HG03520 (cell line): ENCODE measurements around the gene ERF.

ENCODE experiments used
- ATAC-seq: cut with Tn5 transposase; IDR thresholded peaks from one replicate; pipeline ENCODE4 v1.9.1; 2021; ENCODE audit warnings: mild to moderate bottlenecking, moderate library complexity; ENCODE audit not compliant: unreplicated experiment

Gene ERF

GRCh38 chr19:42244347-42245220 is 10.3 kb downstream of the ERF start:
- ATAC-seq: peak; percentile 29

GRCh38 chr19:42242512-42243409 is 12.2 kb downstream of the ERF start, which contains the start of gene GSK3A:
Gene GSK3A, minus strand, starts transcription at chr19:42242602. Its CDS starts 137 bp downstream, at chr19:42242465.
- ATAC-seq: peak; percentile 53

GRCh38 chr19:42242069-42242511 is 12.8 kb downstream of the ERF start:
- peak; percentile 4 for ATAC-seq

DNA sequence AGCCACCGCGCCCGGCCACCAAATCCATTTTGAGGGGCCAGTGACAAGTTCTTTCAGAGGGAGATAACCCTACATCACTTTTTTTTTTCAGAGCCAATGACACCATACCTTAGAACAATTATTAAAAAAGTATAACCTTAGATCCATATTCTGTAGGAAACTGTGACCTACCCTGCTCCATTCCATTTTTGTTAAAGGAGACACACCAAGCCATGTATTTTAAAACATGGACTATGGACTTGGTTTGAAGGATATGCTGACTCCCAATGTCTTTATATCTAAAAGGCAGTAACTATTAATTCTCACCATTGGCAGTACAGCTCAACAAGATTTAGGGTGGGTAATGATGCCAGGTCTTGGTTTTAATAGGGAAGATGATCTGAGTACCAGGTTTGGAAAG is 13.6 kb downstream of the ERF start:
- ATAC-seq: no peak

DNA sequence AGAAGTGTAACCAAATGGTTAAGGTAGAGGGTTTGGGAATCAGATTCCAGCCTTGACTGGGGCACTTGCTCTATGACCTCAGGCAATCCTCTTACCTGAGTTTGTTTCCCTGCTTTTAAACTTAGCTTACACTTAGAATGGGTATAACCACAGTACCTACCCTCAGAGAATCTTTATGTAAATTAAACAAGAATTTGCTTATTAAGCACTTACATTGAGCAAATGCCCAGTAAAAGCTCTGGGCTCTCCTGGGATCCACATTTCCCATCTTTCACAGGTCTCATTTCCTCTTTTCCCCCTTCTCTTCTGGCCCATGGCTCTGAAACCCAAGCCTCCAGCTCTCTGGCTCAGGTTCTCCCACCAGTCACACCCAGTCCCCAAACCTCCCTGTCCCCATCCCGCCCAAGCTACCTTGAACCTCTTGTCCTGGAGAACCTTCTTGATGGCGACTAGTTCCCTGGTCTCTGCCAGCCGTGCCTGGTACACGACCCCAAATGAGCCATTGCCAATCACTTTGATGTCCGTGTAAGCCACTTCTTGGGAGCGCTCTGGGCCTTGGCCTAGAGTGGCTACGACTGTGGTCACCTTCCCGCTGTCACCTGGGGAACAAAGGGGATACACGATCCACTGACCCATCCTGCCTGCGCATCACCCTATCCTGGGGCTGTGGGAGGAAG is 15.2 kb downstream of the ERF start:
- no peak for ATAC-seq

- no peak for ATAC-seq
Observed at GRCh38 chr19:42235181-42235580, 19.7 kb downstream of the ERF start.

GRCh38 chr19:42234364-42234763 is 20.6 kb downstream of the ERF start:
- ATAC-seq: no peak

DNA sequence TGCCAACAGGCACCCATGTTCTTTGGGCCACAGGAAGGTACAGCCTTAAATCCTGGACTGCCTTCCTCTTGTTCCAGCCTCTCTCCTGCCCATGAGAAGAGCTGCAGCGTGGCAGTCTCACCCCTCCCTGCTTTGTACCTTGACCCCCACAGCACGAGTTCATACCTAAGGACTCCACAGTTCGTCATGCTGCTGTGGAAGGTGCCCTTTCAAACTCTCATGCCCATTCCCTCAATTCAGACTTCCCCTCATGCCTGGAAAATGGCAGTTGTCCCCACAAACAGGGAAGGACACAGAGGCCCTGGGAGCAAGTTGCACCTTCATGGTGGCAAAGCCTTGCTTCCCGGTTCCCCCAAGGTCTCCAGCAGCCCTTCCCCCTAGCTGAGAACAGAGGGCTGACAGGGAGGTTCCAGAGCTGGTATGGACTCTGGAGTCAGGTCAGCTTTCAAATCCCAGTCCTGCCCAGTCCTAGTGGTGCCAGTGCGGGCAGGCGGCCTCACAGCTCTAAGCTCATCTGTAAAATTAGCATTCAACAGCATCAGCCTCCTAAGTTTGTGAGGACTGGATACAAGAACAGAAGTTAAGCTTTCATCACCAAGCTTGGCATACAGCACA is 21.1 kb downstream of the ERF start:
- ATAC-seq: no peak

- no peak for ATAC-seq
Observed at GRCh38 chr19:42233106-42233505, 21.8 kb downstream of the ERF start.

DNA sequence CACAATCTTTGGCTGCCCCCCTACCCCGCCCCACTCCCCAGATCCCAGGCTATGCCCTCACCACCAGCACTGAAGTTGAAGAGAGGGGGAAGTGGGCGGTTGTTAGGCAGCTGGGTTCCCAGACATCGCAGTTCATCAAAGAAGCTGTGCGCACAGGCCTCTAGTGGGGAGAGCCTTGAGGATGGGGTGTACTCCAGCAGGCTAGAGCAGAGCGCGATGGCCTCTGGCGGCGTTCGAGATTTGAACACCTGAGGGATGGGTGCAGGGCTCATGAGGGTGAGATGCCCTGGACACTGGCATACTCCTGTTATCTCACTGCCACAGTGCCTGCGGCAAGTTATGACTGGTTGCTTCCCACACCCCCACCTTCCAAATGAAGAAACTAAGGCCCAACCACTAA is 22.5 kb downstream of the ERF start:
- ATAC-seq: no peak

DNA sequence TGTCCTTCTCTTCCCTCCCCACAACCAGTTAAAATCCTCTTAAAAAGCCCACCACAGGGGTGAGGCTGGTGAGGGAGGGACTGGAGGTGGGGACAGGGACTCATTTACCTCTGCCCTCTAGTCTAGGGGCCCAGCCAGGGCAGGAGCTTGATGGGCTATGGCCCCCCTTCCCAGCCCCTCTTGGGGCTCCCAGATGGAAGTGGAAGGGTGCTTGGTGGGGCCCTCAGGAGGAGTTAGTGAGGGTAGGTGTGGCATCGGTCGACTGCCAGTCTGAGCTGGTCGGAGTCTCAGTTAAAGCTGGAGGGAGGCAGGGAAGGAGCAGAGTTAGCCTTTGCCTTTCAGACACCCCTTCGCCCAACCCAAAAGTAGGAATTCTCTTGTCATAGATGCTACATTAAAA is 24.4 kb downstream of the ERF start:
- ATAC-seq: no peak

DNA sequence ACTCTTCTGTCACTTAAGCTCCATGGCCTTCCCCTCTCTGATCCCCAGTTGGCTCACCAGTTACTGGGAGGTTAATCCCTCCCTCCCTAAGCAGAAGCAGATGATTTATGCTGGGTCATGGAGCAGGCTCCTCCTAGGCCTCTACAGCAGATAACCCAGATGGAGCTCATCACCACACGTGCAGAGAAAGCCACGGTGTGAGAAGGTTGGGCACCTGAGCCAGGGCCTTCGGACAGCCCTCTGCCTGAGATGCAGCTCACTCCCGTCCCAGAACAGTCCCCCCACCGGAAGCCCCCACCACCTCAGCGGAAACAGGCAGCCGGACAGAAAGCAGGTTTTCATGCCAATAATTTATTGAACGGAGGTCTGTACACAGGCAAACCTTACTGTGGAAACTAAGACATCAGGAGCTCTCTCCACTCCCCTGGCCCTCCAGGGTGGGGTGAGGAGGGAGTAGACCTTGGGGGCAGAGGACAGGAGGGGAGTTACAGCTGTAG is 25.0 kb downstream of the ERF start:
- ATAC-seq: no peak

GRCh38 chr19:42229301-42229854 is 25.6 kb downstream of the ERF start:
- no peak for ATAC-seq

GRCh38 chr19:42228641-42229040 is 26.3 kb downstream of the ERF start:
- no peak for ATAC-seq

- no peak for ATAC-seq
Observed at GRCh38 chr19:42226886-42227285, 28.0 kb downstream of the ERF start.

DNA sequence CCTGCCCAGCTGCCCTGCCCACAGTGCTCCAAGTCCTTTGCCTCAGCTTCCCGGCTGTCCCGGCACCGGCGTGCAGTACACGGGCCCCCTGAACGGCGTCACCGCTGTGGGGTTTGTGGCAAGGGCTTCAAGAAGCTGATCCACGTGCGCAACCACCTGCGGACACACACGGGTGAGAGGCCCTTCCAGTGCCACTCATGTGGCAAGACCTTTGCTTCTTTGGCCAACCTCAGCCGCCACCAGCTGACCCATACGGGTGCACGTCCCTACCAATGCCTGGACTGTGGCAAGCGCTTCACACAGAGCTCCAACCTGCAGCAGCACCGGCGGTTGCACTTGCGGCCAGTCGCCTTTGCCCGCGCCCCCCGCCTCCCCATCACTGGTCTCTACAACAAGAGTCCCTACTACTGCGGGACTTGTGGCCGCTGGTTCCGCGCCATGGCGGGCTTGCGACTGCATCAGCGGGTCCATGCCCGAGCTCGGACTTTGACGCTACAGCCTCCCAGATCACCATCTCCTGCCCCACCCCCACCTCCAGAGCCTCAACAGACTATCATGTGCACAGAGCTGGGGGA is 29.1 kb downstream of the ERF start:
- no peak for ATAC-seq

- ATAC-seq: no peak
Observed at GRCh38 chr19:42224940-42225717, 29.8 kb downstream of the ERF start.

GRCh38 chr19:42220751-42221097 is 34.2 kb downstream of the ERF start:
- no peak for ATAC-seq
